RWPE1 (cell line): ENCODE data around the gene FCER1G.

Source experiments
- CTCF ChIA-PET: fragments of 350-600 bp; sonication (Branson Sonifier 250); formaldehyde crosslinking; extraction: SDS; loops from one replicate; lab custom pipeline; 2021; lab: Yijun Ruan, JAX
- POLR2A ChIA-PET: fragments of 400-600 bp; formaldehyde crosslinking; extraction: SDS; loops from one replicate; lab custom pipeline; 2020; ENCODE audit warnings: antibody characterized with exemption; ENCODE audit not compliant: low non-redundant PET; lab: Yijun Ruan, JAX
- DNase-seq: peaks from one replicate; pipeline ENCODE4 v3.0.0; 2012; ENCODE audit warnings: low spot score
- H3K27ac ChIP-seq: fragments of 450-650 bp; 2 replicates; pipeline ENCODE4 v1.5.1; 2017
- CTCF ChIP-seq: fragments of 450-650 bp; conservative IDR thresholded peaks from 2 replicates; pipeline ENCODE4 v1.5.1; 2017; ENCODE audit warnings: low read depth, mild to moderate bottlenecking

FCER1G gene

GRCh38 chr1:161196521-161197451 lies 18.3 kb upstream of the FCER1G start:
- no peak for DNase-seq
- H3K27ac ChIP-seq = no peak overlapping the region
- ChIA-PET CTCF (interaction anchor here (1.2 kb wide), 1 partner anchor 94 kb away, joined by 9 read pairs; no protein-coding TSS in a partner anchor), POLR2A (interaction anchor here (0.6 kb wide), 1 partner anchor 201 kb away, joined by 3 read pairs; no protein-coding TSS in a partner anchor)
- TF ChIP-seq CTCF = no peak

- ChIA-PET POLR2A (interaction anchor here (0.6 kb wide), 1 partner anchor 200 kb away, joined by 3 read pairs; no protein-coding TSS in a partner anchor), CTCF (interaction anchor here (1.2 kb wide), 1 partner anchor 93 kb away, joined by 9 read pairs; no protein-coding TSS in a partner anchor)
- no peak for TF ChIP-seq CTCF
- peak overlapping the region; percentile 80 for H3K27ac ChIP-seq
- DNase-seq = no peak
These were observed 17.4 kb upstream of the FCER1G start for GRCh38 chr1:161197560-161198193.

- POLR2A ChIA-PET = no interaction called here
- no peak for TF ChIP-seq CTCF
- H3K27ac ChIP-seq = peak overlapping the region; percentile 80
- DNase-seq = peak; percentile 31
- CTCF ChIA-PET = interaction anchor here (0.6 kb wide), 1 partner anchor 32 kb away, joined by 3 read pairs; no protein-coding TSS in a partner anchor
These were observed 16.8 kb upstream of the FCER1G start for GRCh38 chr1:161198194-161198896.

GRCh38 chr1:161198897-161199431 lies 16.1 kb upstream of the FCER1G start, which contains the start of gene ADAMTS4:
Gene ADAMTS4, minus strand, starts transcription at chr1:161199054. Its CDS starts 427 bp downstream, at chr1:161198627.
- peak within 1 kb of the TSS; percentile 80 for H3K27ac ChIP-seq
- TF ChIP-seq CTCF = no peak
- POLR2A ChIA-PET = no interaction called here
- DNase-seq = no peak
- CTCF ChIA-PET = interaction anchor here (0.6 to 0.7 kb wide), 2 partner anchors 32 to 183 kb away, joined by 3 read pairs; no protein-coding TSS in a partner anchor

GRCh38 chr1:161199506-161200139 lies 15.5 kb upstream of the FCER1G start:
- no peak for TF ChIP-seq CTCF
- ChIA-PET POLR2A (no interaction called here), CTCF (interaction anchor here (0.7 to 1.0 kb wide), 2 partner anchors 13 to 182 kb away, joined by 3 to 4 read pairs; no protein-coding TSS in a partner anchor)
- DNase-seq = no peak
- H3K27ac ChIP-seq = peak overlapping the region; percentile 80
